Lung (tissue), 12 donors: ENCODE results near the gene P2RY11. TPM values are rescaled to one million over a fixed set of nuclear protein-coding genes. Genes with fewer than 3 reads are reported as not detected.
A peak's percentile ranks its signal among the peaks of the same experiment; 100 is the strongest.

Experiments
- ATAC-seq: fragments of 200-7000 bp; cut with Tn5 transposase; one replicate; pipeline ENCODE4 v1.9.1; 2020; ENCODE audit warnings: moderate number of reproducible peaks; ENCODE audit not compliant: insufficient read depth, low FRiP score
- DNase-seq, 3 donors: peaks; one replicate each; pipeline ENCODE4 v3.0.0-alpha.2; 2013 to 2017
- H3K27ac ChIP-seq, 2 donors: one replicate each; pipeline ENCODE4 v1.5.1; 2013; ENCODE audit warnings: mild to moderate bottlenecking in 2 of 2, moderate library complexity in 2 of 2, control low read depth in 1 of 2, inconsistent platforms in 1 of 2, low read depth in 1 of 2, low read length in 1 of 2
- H3K27me3 ChIP-seq, 3 donors: one replicate each; pipeline ENCODE4 v1.5.1; 2013; ENCODE audit warnings: low read length in 2 of 3; ENCODE audit not compliant: control insufficient read depth in 3 of 3, insufficient read depth in 3 of 3
- H3K36me3 ChIP-seq, 4 donors: one replicate each; pipeline ENCODE4 v1.5.1; 2013; ENCODE audit warnings: low read length in 4 of 4, mild to moderate bottlenecking in 1 of 4, moderate library complexity in 1 of 4; ENCODE audit not compliant: control insufficient read depth in 4 of 4, insufficient read depth in 4 of 4
- H3K4me1 ChIP-seq, 5 donors: one replicate each; pipeline ENCODE4 v1.5.1; 2013; ENCODE audit warnings: low read length in 5 of 5, mild to moderate bottlenecking in 2 of 5, moderate library complexity in 1 of 5; ENCODE audit not compliant: control insufficient read depth in 5 of 5, insufficient read depth in 5 of 5
- H3K4me3 ChIP-seq: one replicate; pipeline ENCODE4 v1.5.1; 2013; ENCODE audit warnings: mild to moderate bottlenecking, control low read depth, moderate library complexity
- H3K9ac ChIP-seq, 2 donors: one replicate each; pipeline ENCODE4 v1.5.1; 2013; ENCODE audit warnings: low read length in 2 of 2, control low read depth in 1 of 2; ENCODE audit not compliant: insufficient read depth in 1 of 2
- H3K9me3 ChIP-seq, 4 donors: one replicate each; pipeline ENCODE4 v1.5.1; 2013; ENCODE audit warnings: low read length in 3 of 4, mild to moderate bottlenecking in 1 of 4, moderate library complexity in 1 of 4; ENCODE audit not compliant: control insufficient read depth in 4 of 4, insufficient read depth in 3 of 4
- CTCF ChIP-seq: IDR thresholded peaks from 2 replicates; pipeline ENCODE4 v1.5.1; 2012; ENCODE audit warnings: mild to moderate bottlenecking; ENCODE audit errors: control extremely low read depth, extremely low read depth
- WGBS, 2 donors: extraction: QIAGEN DNeasy Blood & Tissue Kit; methylation state at CpG; one replicate each; pipeline ENCODE4 v1.1.7; 2013; 5-methylcytosine and 5-hydroxymethylcytosine counted together
- polyA plus RNA-seq, 2 donors: library from polyadenylated mRNA; stranded (reverse); fragments of 200-250 nt; gene quantifications; one replicate each; pipeline ENCODE4 v1.2.1, GENCODE V29; 2013
- total RNA-seq, 2 donors: library from RNA; depleted of rRNA in 1 of 2; stranded (reverse); fragments of >200 nt in 1 of 2; gene quantifications; one replicate each; pipeline ENCODE4 v1.2.1, GENCODE V29; 2014 to 2021
- donor health status: control.
- donor health status: control.
- donor health status: Bipolar disorder and iron deficiency.
- donor health status: healthy.
- donor health status: DM: yes; HTN: yes; CAD: no.

P2RY11 gene
- total and polyA plus RNA-seq, 4 donors = 3.3 to 19.0 (median 13.5) TPM

- no peak overlapping the region for H3K27ac ChIP-seq
- TF ChIP-seq CTCF = no peak
- H3K4me1 ChIP-seq = peaks cover 0 to 4% (median 0%) of the 10 kb centered on the region in 5 donors
- DNase-seq = no peak
- H3K9ac ChIP-seq = no peak overlapping the region
- H3K9me3 ChIP-seq = no peaks in the 10 kb centered on the region
- 71 to 80% methylated on average over 3 of the region's 3 CpGs for WGBS, 2 donors
- no peak for ATAC-seq
- no peaks in the 10 kb centered on the region for H3K27me3 ChIP-seq
- no peak overlapping the region for H3K4me3 ChIP-seq
- peaks cover 0 to 9% (median 5%) of the 10 kb centered on the region in 4 donors for H3K36me3 ChIP-seq
Measured at GRCh38 chr19:10084803-10085202, 26.7 kb upstream of the P2RY11 start.

- Histone ChIP-seq H3K36me3 (peaks cover 0 to 19% (median 7%) of the 10 kb centered on the region in 4 donors), H3K9ac (peak within 1 kb of the TSS; percentile 46 to 67), H3K4me1 (peaks cover 0 to 4% (median 0%) of the 10 kb centered on the region in 5 donors), H3K27me3 (no peaks in the 10 kb centered on the region), H3K4me3 (peak within 1 kb of the TSS; percentile 92), H3K9me3 (no peaks in the 10 kb centered on the region), H3K27ac (peak within 1 kb of the TSS; percentile 76 to 91)
- 5 to 8% methylated on average over 46 to 81 of the region's 81 CpGs for WGBS, 2 donors
- no peak for TF ChIP-seq CTCF
- DNase-seq = peak; percentile 84 to 88 (median 85)
- peak; percentile 95 for ATAC-seq
Measured at GRCh38 chr19:10085641-10086590, 25.6 kb upstream of the P2RY11 start, which contains the start of gene SHFL. Gene SHFL (plus strand): TSS chr19:10086317. CDS start chr19:10086428, 111 bp downstream.

- peaks cover 0 to 23% (median 11%) of the 10 kb centered on the region in 4 donors for H3K36me3 ChIP-seq
- 2 to 4% methylated on average over 40 to 43 of the region's 43 CpGs for WGBS, 2 donors
- no peaks in the 10 kb centered on the region for H3K27me3 ChIP-seq
- ATAC-seq (no peak), DNase-seq (peak; percentile 54 to 66 (median 58))
- H3K4me3 ChIP-seq = peak overlapping the region; percentile 92
- peak overlapping the region; percentile 46 to 61 for H3K9ac ChIP-seq
- H3K27ac ChIP-seq = peak overlapping the region; percentile 76 to 91
- H3K9me3 ChIP-seq = no peaks in the 10 kb centered on the region
- TF ChIP-seq CTCF = no peak
- peaks cover 0 to 4% (median 0%) of the 10 kb centered on the region in 5 donors for H3K4me1 ChIP-seq
Measured at GRCh38 chr19:10086591-10087192, 24.8 kb upstream of the P2RY11 start.
